GM23338 (cell line): ENCODE results near the gene EOLA2. TPM values are rescaled to one million over a fixed set of nuclear protein-coding genes. Genes with fewer than 3 reads are reported as not detected.
A peak's percentile ranks its signal among the peaks of the same experiment; 100 is the strongest.
"Not testable (repeated sequence)": the region's sequence is repeated elsewhere in the genome, so short reads cannot be mapped to it uniquely, and the experiment has no call there.

ENCODE experiments used
- ATAC-seq: fragments of 200-7000 bp; cut with Tn5 transposase; 3 replicates; pipeline ENCODE4 v1.9.1; 2020
- DNase-seq: peaks from one replicate; pipeline ENCODE4 v3.0.0-alpha.2; 2015; ENCODE audit warnings: low spot score
- H2AFZ ChIP-seq: fragments of 200-600 bp; sonication (generic); 2 replicates; pipeline ENCODE4 v1.8.0; 2016; ENCODE audit warnings: antibody characterized with exemption, mild to moderate bottlenecking, moderate library complexity
- H3F3A ChIP-seq: fragments of 200-600 bp; sonication (generic); replicated peaks from 2 replicates; pipeline ENCODE4 v1.8.0; 2017; ENCODE audit warnings: antibody characterized with exemption, mixed run types, low read depth
- H3K27ac ChIP-seq: fragments of 200-600 bp; sonication (generic); 2 replicates; pipeline ENCODE4 v1.6.1; 2016; ENCODE audit warnings: low read depth
- H3K27me3 ChIP-seq: fragments of 200-600 bp; sonication (generic); 2 replicates; pipeline ENCODE4 v1.8.0; 2016; ENCODE audit warnings: mild to moderate bottlenecking, mixed run types, moderate library complexity; ENCODE audit not compliant: insufficient read depth
- H3K36me3 ChIP-seq: fragments of 200-600 bp; sonication (generic); 2 replicates; pipeline ENCODE4 v1.8.0; 2016; ENCODE audit warnings: mild to moderate bottlenecking; ENCODE audit not compliant: insufficient read depth
- H3K4me1 ChIP-seq: fragments of 200-600 bp; sonication (generic); 2 replicates; pipeline ENCODE4 v1.8.0; 2016; ENCODE audit warnings: mild to moderate bottlenecking, moderate library complexity; ENCODE audit not compliant: insufficient read depth
- H3K4me2 ChIP-seq: fragments of 200-600 bp; sonication (generic); 2 replicates; pipeline ENCODE4 v1.7.1; 2017; ENCODE audit warnings: mixed run types
- H3K4me3 ChIP-seq: fragments of 200-600 bp; sonication (generic); 2 replicates; pipeline ENCODE4 v1.6.1; 2016; ENCODE audit warnings: mixed run types
- H3K79me2 ChIP-seq: fragments of 200-600 bp; sonication (generic); replicated peaks from 2 replicates; pipeline ENCODE4 v1.8.0; 2017; ENCODE audit warnings: mild to moderate bottlenecking; ENCODE audit not compliant: insufficient read depth
- H3K9me2 ChIP-seq: fragments of 200-600 bp; sonication (generic); 2 replicates; pipeline ENCODE4 v1.8.0; 2017; ENCODE audit not compliant: insufficient read depth
- H4K20me1 ChIP-seq: fragments of 200-600 bp; sonication (generic); replicated peaks from 2 replicates; pipeline ENCODE4 v1.8.0; 2017; ENCODE audit warnings: mild to moderate bottlenecking; ENCODE audit not compliant: insufficient read depth
- H3K27ac Mint-ChIP-seq: 2 replicates; pipeline ENCODE4 v1.8.0; 2020; ENCODE audit warnings: inconsistent platforms, mild to moderate bottlenecking, moderate library complexity, mixed read lengths
- H3K27me3 Mint-ChIP-seq: 3 replicates; pipeline ENCODE4 v1.8.0; 2022; ENCODE audit warnings: low read depth, mild to moderate bottlenecking, moderate library complexity, mixed read lengths, inconsistent platforms; ENCODE audit not compliant: insufficient read depth, poor library complexity
- H3K36me3 Mint-ChIP-seq: 3 replicates; pipeline ENCODE4 v1.8.0; 2021; ENCODE audit warnings: low read depth, mild to moderate bottlenecking, inconsistent platforms, moderate library complexity, mixed read lengths
- H3K4me1 Mint-ChIP-seq: 3 replicates; pipeline ENCODE4 v1.8.0; 2020; ENCODE audit warnings: mild to moderate bottlenecking, inconsistent platforms, mixed read lengths
- H3K4me3 Mint-ChIP-seq: 3 replicates; pipeline ENCODE4 v1.8.0; 2021; ENCODE audit warnings: moderate library complexity, mild to moderate bottlenecking, inconsistent platforms, mixed read lengths
- H3K9me3 Mint-ChIP-seq: 3 replicates; pipeline ENCODE4 v1.8.0; 2020; ENCODE audit warnings: moderate library complexity, mild to moderate bottlenecking, inconsistent platforms, mixed read lengths
- CREB1 ChIP-seq: fragments of 250-450 bp; sonication (Bioruptor Pico); IDR thresholded peaks from 2 replicates; pipeline ENCODE4 v1.5.0; 2020; ENCODE audit warnings: low read depth, mild to moderate bottlenecking, moderate library complexity
- JUNB ChIP-seq: IDR thresholded peaks from one replicate; pipeline ENCODE4 v1.6.1; 2016; ENCODE audit warnings: antibody characterized with exemption; ENCODE audit not compliant: unreplicated experiment
- STAT1 ChIP-seq: IDR thresholded peaks from one replicate; pipeline ENCODE4 v1.6.1; 2016; ENCODE audit warnings: antibody characterized with exemption; ENCODE audit not compliant: unreplicated experiment
- polyA plus RNA-seq: library from polyadenylated mRNA; unstranded; fragments of >200 nt; fragmentation: Nextera tagmentation; extraction: Ambion mirVana; gene quantifications from 2 replicates; pipeline ENCODE4 v1.2.1, GENCODE V29; 2016
- total RNA-seq: library from RNA; depleted of rRNA; stranded (reverse); fragments of >200 nt; shearing (Covaris generic); gene quantifications from 2 replicates; pipeline ENCODE4 v1.2.3, GENCODE V29; 2014; rRNA removed
- TF ChIP-seq, protein P1 (sequence below), 2 experiments: fragments of 200-600 bp in 1 of 2; sonication (generic) in 1 of 2; conservative IDR thresholded peaks; 2 replicates each; pipeline versions ENCODE4 v1.5.1 to v1.6.1; 2016 to 2017; ENCODE audit warnings: antibody characterized with exemption in 2 of 2, low read depth in 2 of 2, mild to moderate bottlenecking in 2 of 2, moderate library complexity in 1 of 2

Gene EOLA2
- total and polyA plus RNA-seq, 2 experiments from 2014 or later: 24.4 to 25.1 TPM

- no peaks in the 10 kb centered on the region for H3K27me3 ChIP-seq
- Mint-ChIP-seq H3K4me3 (peak overlapping the region; percentile 35; the same call in 1 of the 3 replicates), H3K36me3 (no peaks in the 10 kb centered on the region), H3K27ac (peak overlapping the region; percentile 86), H3K27me3 (peaks cover 1% of the 10 kb centered on the region), H3K9me3 (no peaks in the 10 kb centered on the region; the same call in 2 of the 3 replicates), H3K4me1 (peaks cover 12% of the 10 kb centered on the region)
- ATAC-seq (peak; percentile 65), DNase-seq (peak; percentile 21)
- H3K4me1 ChIP-seq: peaks cover 8% of the 10 kb centered on the region; the same call in 1 of the 2 replicates
- TF ChIP-seq, protein P1, sequence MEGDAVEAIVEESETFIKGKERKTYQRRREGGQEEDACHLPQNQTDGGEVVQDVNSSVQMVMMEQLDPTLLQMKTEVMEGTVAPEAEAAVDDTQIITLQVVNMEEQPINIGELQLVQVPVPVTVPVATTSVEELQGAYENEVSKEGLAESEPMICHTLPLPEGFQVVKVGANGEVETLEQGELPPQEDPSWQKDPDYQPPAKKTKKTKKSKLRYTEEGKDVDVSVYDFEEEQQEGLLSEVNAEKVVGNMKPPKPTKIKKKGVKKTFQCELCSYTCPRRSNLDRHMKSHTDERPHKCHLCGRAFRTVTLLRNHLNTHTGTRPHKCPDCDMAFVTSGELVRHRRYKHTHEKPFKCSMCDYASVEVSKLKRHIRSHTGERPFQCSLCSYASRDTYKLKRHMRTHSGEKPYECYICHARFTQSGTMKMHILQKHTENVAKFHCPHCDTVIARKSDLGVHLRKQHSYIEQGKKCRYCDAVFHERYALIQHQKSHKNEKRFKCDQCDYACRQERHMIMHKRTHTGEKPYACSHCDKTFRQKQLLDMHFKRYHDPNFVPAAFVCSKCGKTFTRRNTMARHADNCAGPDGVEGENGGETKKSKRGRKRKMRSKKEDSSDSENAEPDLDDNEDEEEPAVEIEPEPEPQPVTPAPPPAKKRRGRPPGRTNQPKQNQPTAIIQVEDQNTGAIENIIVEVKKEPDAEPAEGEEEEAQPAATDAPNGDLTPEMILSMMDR (conservative IDR thresholded peaks at IDR 0.05; ENCODE audit: low read depth in 2 of 2): peak in 1 of 2 experiments; percentile 2; a peak in 1 of 4 replicates
- no peak for TF ChIP-seq JUNB
- H2AFZ ChIP-seq: peak overlapping the region; percentile 90; the same call in 1 of the 2 replicates
- no peaks in the 10 kb centered on the region for H3K36me3 ChIP-seq
- H4K20me1 ChIP-seq: no peaks in the 10 kb centered on the region
- H3F3A ChIP-seq: no peaks in the 10 kb centered on the region
- H3K79me2 ChIP-seq: no peaks in the 10 kb centered on the region
- H3K4me3 ChIP-seq: 0 out of 2 replicates have a peak overlapping the region, but pooled peaks have one; percentile 20
- H3K9me2 ChIP-seq: no peaks in the 10 kb centered on the region
- H3K4me2 ChIP-seq: peak overlapping the region; percentile 40; the same call in 1 of the 2 replicates
- no peak overlapping the region for H3K27ac ChIP-seq
These were observed 34.2 kb downstream of the EOLA2 start for GRCh38 chrX:149903889-149904748.

GRCh38 chrX:149898554-149898953 is 39.7 kb downstream of the EOLA2 start:
- DNase-seq (no peak), ATAC-seq (no peak)
- H3K36me3 ChIP-seq: no peaks in the 10 kb centered on the region
- H3K79me2 ChIP-seq: no peaks in the 10 kb centered on the region
- no peak overlapping the region for H3K4me2 ChIP-seq
- H3F3A ChIP-seq: no peaks in the 10 kb centered on the region
- H2AFZ ChIP-seq: no peak overlapping the region
- Mint-ChIP-seq H3K9me3 (no peaks in the 10 kb centered on the region; the same call in 2 of the 3 replicates), H3K4me1 (peaks cover 3% of the 10 kb centered on the region; the same call in 2 of the 3 replicates), H3K36me3 (peaks cover 6% of the 10 kb centered on the region; the same call in 2 of the 3 replicates), H3K27me3 (peaks cover 3% of the 10 kb centered on the region), H3K4me3 (no peak overlapping the region), H3K27ac (no peak overlapping the region)
- no peak overlapping the region for H3K27ac ChIP-seq
- H4K20me1 ChIP-seq: no peaks in the 10 kb centered on the region
- peaks cover 8% of the 10 kb centered on the region for H3K4me1 ChIP-seq
- no peaks in the 10 kb centered on the region for H3K9me2 ChIP-seq
- H3K27me3 ChIP-seq: no peaks in the 10 kb centered on the region
- H3K4me3 ChIP-seq: no peak overlapping the region
- no peak for TF ChIP-seq CREB1 (CRISPR knock-in tag)
- TF ChIP-seq STAT1: no peak

DNA sequence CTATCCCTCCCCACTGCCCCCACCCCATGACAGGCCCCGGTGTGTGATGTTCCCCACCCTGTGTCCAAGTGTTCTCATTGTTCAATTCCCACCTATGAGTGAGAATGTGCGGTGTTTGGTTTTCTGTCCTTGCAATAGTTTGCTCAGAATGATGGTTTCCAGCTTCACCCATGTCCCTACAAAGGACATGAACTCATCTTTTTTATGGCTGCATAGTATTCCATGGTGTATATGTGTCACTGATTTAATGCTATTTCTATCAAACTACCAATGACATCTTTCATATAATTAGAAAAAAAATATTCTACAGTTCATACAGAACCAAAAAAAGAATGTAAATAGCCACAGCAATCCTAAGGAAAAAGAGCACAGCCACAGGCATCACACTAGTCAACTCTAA is 47.5 kb downstream of the EOLA2 start:
- not testable (repeated sequence) for H3K36me3 ChIP-seq, H3K9me3 Mint-ChIP-seq, H3K79me2 ChIP-seq, ATAC-seq, H4K20me1 ChIP-seq, H3K4me3 Mint-ChIP-seq, H3K36me3 Mint-ChIP-seq, H3K9me2 ChIP-seq, H3K27me3 Mint-ChIP-seq, H2AFZ ChIP-seq, H3K4me1 Mint-ChIP-seq, H3K4me2 ChIP-seq, H3F3A ChIP-seq, DNase-seq, H3K4me1 ChIP-seq, H3K27me3 ChIP-seq, H3K27ac ChIP-seq, H3K4me3 ChIP-seq, H3K27ac Mint-ChIP-seq

Other genes starting within 250 kb of the EOLA2 start
- not detected in 2 replicates for gene MAGEA11, start 226.4 kb downstream of the EOLA2 start, total RNA-seq
- gene MAGEA11, start 226.4 kb downstream of the EOLA2 start, polyA plus RNA-seq: 0.12 TPM in 1 of 2 replicates, not detected in the other
- gene HSFX1, start 164.4 kb downstream of the EOLA2 start, total RNA-seq: 0.56 TPM in 1 of 2 replicates, not detected in the other
- gene HSFX1, start 164.4 kb downstream of the EOLA2 start, polyA plus RNA-seq: not detected in 2 replicates
- gene MAGEA9, start 156.6 kb downstream of the EOLA2 start, total RNA-seq: not detected in 2 replicates
- not detected in 2 replicates for gene MAGEA9, start 156.6 kb downstream of the EOLA2 start, polyA plus RNA-seq
- not detected in 2 replicates for gene MAGEA8, start 57.3 kb downstream of the EOLA2 start, total RNA-seq
- not detected in 2 replicates for gene MAGEA8, start 57.3 kb downstream of the EOLA2 start, polyA plus RNA-seq
- gene HSFX4, start 8.9 kb downstream of the EOLA2 start, total RNA-seq: not detected in 2 replicates
- not detected in 2 replicates for gene HSFX4, start 8.9 kb downstream of the EOLA2 start, polyA plus RNA-seq